Central memory CD8-positive, alpha-beta T cell (primary cell): Measurements from ENCODE around the gene PLAC9.
A peak's percentile ranks its signal among the peaks of the same experiment; 100 is the strongest.
"Not testable (repeated sequence)": the region's sequence is repeated elsewhere in the genome, so short reads cannot be mapped to it uniquely, and the experiment has no call there.

Experiments
- ATAC-seq: fragments of 150-1000 bp; cut with Tn5 transposase; replicated peaks from 2 replicates; pipeline ENCODE4 v1.10.0; 2022; ENCODE audit warnings: mild to moderate bottlenecking, moderate FRiP score, moderate number of reproducible peaks; ENCODE audit not compliant: poor library complexity, severe bottlenecking; ENCODE audit errors: extremely low read depth
- DNase-seq, 2 donors: peaks; one replicate each; pipeline ENCODE4 v3.0.0; 2021; ENCODE audit warnings: low spot score in 2 of 2
- H3K27ac Mint-ChIP-seq: one replicate; pipeline ENCODE4 v1.8.0; 2022; ENCODE audit warnings: low read depth, mild to moderate bottlenecking, moderate library complexity, mixed read lengths
- H3K27me3 Mint-ChIP-seq: one replicate; pipeline ENCODE4 v1.8.0; 2022; ENCODE audit warnings: mixed read lengths
- H3K36me3 Mint-ChIP-seq: one replicate; pipeline ENCODE4 v1.8.0; 2022; ENCODE audit warnings: mild to moderate bottlenecking, moderate library complexity, mixed read lengths; ENCODE audit not compliant: insufficient read depth
- H3K4me1 Mint-ChIP-seq: one replicate; pipeline ENCODE4 v1.8.0; 2022; ENCODE audit warnings: mixed read lengths
- H3K4me3 Mint-ChIP-seq: one replicate; pipeline ENCODE4 v1.8.0; 2022; ENCODE audit warnings: mild to moderate bottlenecking, moderate library complexity, mixed read lengths
- H3K9me3 Mint-ChIP-seq: one replicate; pipeline ENCODE4 v1.8.0; 2022; ENCODE audit warnings: mixed read lengths

PLAC9 gene

GRCh38 chr10:80144067-80144695 is 11.7 kb downstream of the PLAC9 start:
- peak overlapping the region; percentile 84 for H3K4me3 Mint-ChIP-seq
- peak overlapping the region; percentile 88 for H3K27ac Mint-ChIP-seq
- H3K9me3 Mint-ChIP-seq = no peaks in the 10 kb centered on the region
- no peaks in the 10 kb centered on the region for H3K27me3 Mint-ChIP-seq
- ATAC-seq (peak; percentile 35), DNase-seq (no peak)
- peaks cover 12% of the 10 kb centered on the region for H3K36me3 Mint-ChIP-seq
- H3K4me1 Mint-ChIP-seq = peaks cover 15% of the 10 kb centered on the region

- Mint-ChIP-seq H3K4me1 (peaks cover 15% of the 10 kb centered on the region), H3K27ac (peak overlapping the region; percentile 88), H3K36me3 (peaks cover 12% of the 10 kb centered on the region), H3K4me3 (peak overlapping the region; percentile 84), H3K9me3 (no peaks in the 10 kb centered on the region), H3K27me3 (no peaks in the 10 kb centered on the region)
- DNase-seq = no peak
- peak; percentile 61 for ATAC-seq
These were observed 12.2 kb downstream of the PLAC9 start for GRCh38 chr10:80144696-80145131.

- Mint-ChIP-seq H3K4me1 (peaks cover 15% of the 10 kb centered on the region), H3K27ac (peak overlapping the region; percentile 10), H3K4me3 (peak overlapping the region; percentile 84), H3K36me3 (peaks cover 13% of the 10 kb centered on the region)
- H3K27me3 Mint-ChIP-seq, ATAC-seq, DNase-seq, H3K9me3 Mint-ChIP-seq: not testable (repeated sequence)
These were observed 13.1 kb downstream of the PLAC9 start for GRCh38 chr10:80145406-80146308.

DNA sequence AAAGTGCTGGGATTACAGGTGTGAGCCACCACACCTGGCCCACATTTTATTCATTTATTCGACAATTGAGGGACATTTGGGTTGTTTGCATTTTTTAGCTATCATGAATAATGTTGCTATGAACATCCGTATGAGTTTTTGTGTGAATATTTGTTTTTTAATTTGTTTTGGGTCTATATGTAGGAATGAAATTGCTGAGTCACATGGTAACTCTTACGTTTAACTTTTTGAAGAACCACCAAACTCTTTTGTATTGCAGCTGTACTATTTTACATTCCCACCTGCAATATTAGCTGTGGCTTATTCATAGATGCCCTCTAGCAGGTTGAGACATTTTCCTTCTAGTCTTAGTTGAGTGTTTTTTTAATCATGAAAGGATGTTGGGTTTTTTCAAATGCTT is 14.4 kb downstream of the PLAC9 start:
- Mint-ChIP-seq H3K4me1 (peaks cover 15% of the 10 kb centered on the region), H3K9me3 (no peaks in the 10 kb centered on the region), H3K27ac (no peak overlapping the region), H3K27me3 (no peaks in the 10 kb centered on the region), H3K36me3 (peaks cover 15% of the 10 kb centered on the region), H3K4me3 (no peak overlapping the region)
- ATAC-seq = no peak
- no peak for DNase-seq

- no peaks in the 10 kb centered on the region for H3K27me3 Mint-ChIP-seq
- DNase-seq (no peak), ATAC-seq (no peak)
- no peak overlapping the region for H3K4me3 Mint-ChIP-seq
- no peak overlapping the region for H3K27ac Mint-ChIP-seq
- peaks cover 17% of the 10 kb centered on the region for H3K4me1 Mint-ChIP-seq
- no peaks in the 10 kb centered on the region for H3K9me3 Mint-ChIP-seq
- H3K36me3 Mint-ChIP-seq = peaks cover 17% of the 10 kb centered on the region
These were observed 15.8 kb downstream of the PLAC9 start for GRCh38 chr10:80148166-80148805.

DNA sequence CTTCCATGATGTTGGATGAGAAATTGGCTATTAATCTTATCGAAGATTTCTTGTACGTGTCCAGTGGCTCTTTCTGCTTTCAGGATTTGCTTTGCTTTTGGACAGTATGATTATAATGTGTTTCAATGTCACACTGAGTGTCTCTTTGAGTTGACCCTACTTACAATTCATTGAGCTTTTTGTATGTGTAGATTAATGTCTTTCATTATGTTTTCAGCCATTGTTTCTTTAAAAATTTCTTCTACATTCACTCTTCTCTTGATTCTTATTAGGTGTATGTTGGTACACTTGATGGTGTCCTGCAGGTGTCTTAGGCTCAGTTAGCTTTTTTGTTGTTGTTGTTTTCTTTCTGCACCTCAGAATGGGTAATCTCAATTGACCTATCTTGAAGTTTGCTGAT is 16.6 kb downstream of the PLAC9 start:
- DNase-seq (no peak), ATAC-seq (no peak)
- H3K9me3 Mint-ChIP-seq = no peaks in the 10 kb centered on the region
- H3K27ac Mint-ChIP-seq = no peak overlapping the region
- no peak overlapping the region for H3K4me3 Mint-ChIP-seq
- H3K4me1 Mint-ChIP-seq = peaks cover 13% of the 10 kb centered on the region
- H3K27me3 Mint-ChIP-seq = no peaks in the 10 kb centered on the region
- H3K36me3 Mint-ChIP-seq = peaks cover 24% of the 10 kb centered on the region

DNA sequence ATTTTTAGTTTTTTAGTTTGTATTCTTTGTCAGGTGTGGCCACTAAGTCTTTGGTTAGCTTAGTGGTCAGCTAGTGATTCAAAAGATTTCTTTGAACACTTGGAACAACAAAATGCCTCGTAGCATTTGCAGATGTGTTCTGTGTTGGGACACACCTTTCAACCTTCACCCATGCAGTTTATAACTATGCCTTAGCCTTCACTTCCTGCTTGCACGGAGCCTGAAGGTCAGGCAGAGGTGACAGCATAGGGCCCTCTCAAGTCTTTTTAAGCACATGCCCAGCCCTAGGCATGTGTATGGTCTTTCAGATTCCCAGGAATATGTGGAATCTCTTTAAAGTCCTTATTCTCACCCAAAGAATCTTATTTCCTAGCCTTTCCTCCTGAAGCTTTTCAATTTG is 17.6 kb downstream of the PLAC9 start:
- Mint-ChIP-seq H3K4me1 (peaks cover 4% of the 10 kb centered on the region), H3K9me3 (no peaks in the 10 kb centered on the region), H3K4me3 (no peak overlapping the region), H3K27ac (no peak overlapping the region), H3K27me3 (no peaks in the 10 kb centered on the region), H3K36me3 (peaks cover 30% of the 10 kb centered on the region)
- ATAC-seq = no peak
- DNase-seq = no peak

GRCh38 chr10:80152820-80153219 is 20.3 kb downstream of the PLAC9 start:
- no peaks in the 10 kb centered on the region for H3K27me3 Mint-ChIP-seq
- no peak overlapping the region for H3K4me3 Mint-ChIP-seq
- H3K27ac Mint-ChIP-seq = peak overlapping the region; percentile 7

GRCh38 chr10:80153460-80153859 is 20.9 kb downstream of the PLAC9 start:
- DNase-seq (no peak), ATAC-seq (no peak)
- Mint-ChIP-seq H3K27ac (peak overlapping the region; percentile 23), H3K36me3 (peaks cover 51% of the 10 kb centered on the region), H3K9me3 (no peaks in the 10 kb centered on the region), H3K4me1 (peaks cover 4% of the 10 kb centered on the region), H3K4me3 (no peak overlapping the region), H3K27me3 (no peaks in the 10 kb centered on the region)

More at GRCh38 chr10:80152820-80153219, 20.3 kb downstream of the PLAC9 start:
- Mint-ChIP-seq H3K4me1 (peaks cover 4% of the 10 kb centered on the region), H3K36me3 (peaks cover 48% of the 10 kb centered on the region), H3K9me3 (no peaks in the 10 kb centered on the region)
- no peak for DNase-seq
- ATAC-seq = no peak

DNA sequence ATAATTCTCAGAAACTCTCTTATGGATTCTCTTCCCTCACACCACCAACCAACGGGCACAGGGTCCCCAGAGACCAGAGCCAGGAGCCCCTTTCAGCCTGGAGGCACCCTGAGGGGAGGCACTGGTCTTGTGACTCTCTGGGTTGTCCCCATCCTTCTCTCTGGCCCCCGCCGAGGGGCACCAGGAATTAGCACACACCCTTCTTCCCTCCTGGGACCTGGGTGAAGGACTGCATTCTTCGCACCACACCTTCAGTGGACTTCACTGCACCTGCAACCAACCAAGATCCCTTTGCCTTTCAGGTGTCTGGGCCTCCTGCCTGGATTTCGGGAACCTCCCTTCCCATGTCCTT is 22.1 kb downstream of the PLAC9 start:
- Mint-ChIP-seq H3K4me1 (peaks cover 7% of the 10 kb centered on the region), H3K9me3 (no peaks in the 10 kb centered on the region), H3K4me3 (no peak overlapping the region), H3K27ac (no peak overlapping the region), H3K27me3 (no peaks in the 10 kb centered on the region), H3K36me3 (peaks cover 55% of the 10 kb centered on the region)
- no peak for DNase-seq
- ATAC-seq = no peak

- Mint-ChIP-seq H3K9me3 (no peaks in the 10 kb centered on the region), H3K36me3 (peaks cover 60% of the 10 kb centered on the region), H3K27ac (peak overlapping the region; percentile 25), H3K27me3 (no peaks in the 10 kb centered on the region), H3K4me3 (no peak overlapping the region), H3K4me1 (peaks cover 11% of the 10 kb centered on the region)
- DNase-seq (no peak), ATAC-seq (no peak)
These were observed 22.6 kb downstream of the PLAC9 start for GRCh38 chr10:80154978-80155695.

- Mint-ChIP-seq H3K36me3 (peaks cover 62% of the 10 kb centered on the region), H3K27ac (peak overlapping the region; percentile 18), H3K9me3 (no peaks in the 10 kb centered on the region), H3K27me3 (no peaks in the 10 kb centered on the region), H3K4me3 (no peak overlapping the region), H3K4me1 (peaks cover 15% of the 10 kb centered on the region)
- no peak for ATAC-seq
- DNase-seq = no peak
These were observed 23.2 kb downstream of the PLAC9 start for GRCh38 chr10:80155696-80156215.
